NCI-H2196 treated with DMSO at 0.1 percent for 48 hours (cell line): ENCODE measurements around the gene POU2F3.
"Not testable (repeated sequence)": the region's sequence is repeated elsewhere in the genome, so short reads cannot be mapped to it uniquely, and the experiment has no call there.

Experiments
- DNase-seq: peaks from one replicate; lab custom pipeline; 2025; ENCODE audit not compliant: unreplicated experiment; lab: John Stamatoyannopoulos, UW

POU2F3 gene

GRCh38 chr11:120249279-120250262 is 9.6 kb downstream of the POU2F3 start:
- no peak for DNase-seq

- DNase-seq, result not testable (repeated sequence)
These were observed 13.4 kb downstream of the POU2F3 start for GRCh38 chr11:120253377-120253776.

- DNase-seq, result no peak
These were observed 15.0 kb downstream of the POU2F3 start for GRCh38 chr11:120254788-120255518.

GRCh38 chr11:120255519-120255866 is 15.6 kb downstream of the POU2F3 start:
- DNase-seq, result no peak

- no peak for DNase-seq
These were observed 16.2 kb downstream of the POU2F3 start for GRCh38 chr11:120256178-120256577.

GRCh38 chr11:120256779-120257178 is 16.8 kb downstream of the POU2F3 start:
- no peak for DNase-seq

- no peak for DNase-seq
These were observed 17.4 kb downstream of the POU2F3 start for GRCh38 chr11:120257346-120257745.

- no peak for DNase-seq
These were observed 18.7 kb downstream of the POU2F3 start for GRCh38 chr11:120258661-120259060.

GRCh38 chr11:120259241-120259640 is 19.3 kb downstream of the POU2F3 start:
- no peak for DNase-seq

GRCh38 chr11:120259988-120260565 is 20.1 kb downstream of the POU2F3 start:
- DNase-seq, result no peak

- DNase-seq, result no peak
These were observed 20.7 kb downstream of the POU2F3 start for GRCh38 chr11:120260616-120261015.

- no peak for DNase-seq
These were observed 21.4 kb downstream of the POU2F3 start for GRCh38 chr11:120261321-120261720.

GRCh38 chr11:120261931-120262330 is 22.0 kb downstream of the POU2F3 start:
- DNase-seq, result no peak

GRCh38 chr11:120267319-120267718 is 27.4 kb downstream of the POU2F3 start:
- no peak for DNase-seq

- no peak for DNase-seq
These were observed 28.7 kb downstream of the POU2F3 start for GRCh38 chr11:120268686-120269085.

GRCh38 chr11:120270386-120270785 is 30.4 kb downstream of the POU2F3 start:
- DNase-seq, result no peak

- DNase-seq, result no peak
These were observed 31.7 kb downstream of the POU2F3 start for GRCh38 chr11:120271672-120272071.

GRCh38 chr11:120272303-120272702 is 32.4 kb downstream of the POU2F3 start:
- DNase-seq, result no peak

- no peak for DNase-seq
These were observed 33.5 kb downstream of the POU2F3 start for GRCh38 chr11:120273432-120273831.

GRCh38 chr11:120273956-120274355 is 34.0 kb downstream of the POU2F3 start:
- not testable (repeated sequence) for DNase-seq

- no peak for DNase-seq
These were observed 39.6 kb downstream of the POU2F3 start for GRCh38 chr11:120279502-120279901.

- DNase-seq, result no peak
These were observed 40.7 kb downstream of the POU2F3 start for GRCh38 chr11:120280600-120281051.
